Measurements from ENCODE around the gene RTKN.

The RTKN gene

GRCh38 chr2:74415762-74416395 is 25.9 kb downstream of the RTKN start:
- DNase-seq = peak; percentile 35

DNA sequence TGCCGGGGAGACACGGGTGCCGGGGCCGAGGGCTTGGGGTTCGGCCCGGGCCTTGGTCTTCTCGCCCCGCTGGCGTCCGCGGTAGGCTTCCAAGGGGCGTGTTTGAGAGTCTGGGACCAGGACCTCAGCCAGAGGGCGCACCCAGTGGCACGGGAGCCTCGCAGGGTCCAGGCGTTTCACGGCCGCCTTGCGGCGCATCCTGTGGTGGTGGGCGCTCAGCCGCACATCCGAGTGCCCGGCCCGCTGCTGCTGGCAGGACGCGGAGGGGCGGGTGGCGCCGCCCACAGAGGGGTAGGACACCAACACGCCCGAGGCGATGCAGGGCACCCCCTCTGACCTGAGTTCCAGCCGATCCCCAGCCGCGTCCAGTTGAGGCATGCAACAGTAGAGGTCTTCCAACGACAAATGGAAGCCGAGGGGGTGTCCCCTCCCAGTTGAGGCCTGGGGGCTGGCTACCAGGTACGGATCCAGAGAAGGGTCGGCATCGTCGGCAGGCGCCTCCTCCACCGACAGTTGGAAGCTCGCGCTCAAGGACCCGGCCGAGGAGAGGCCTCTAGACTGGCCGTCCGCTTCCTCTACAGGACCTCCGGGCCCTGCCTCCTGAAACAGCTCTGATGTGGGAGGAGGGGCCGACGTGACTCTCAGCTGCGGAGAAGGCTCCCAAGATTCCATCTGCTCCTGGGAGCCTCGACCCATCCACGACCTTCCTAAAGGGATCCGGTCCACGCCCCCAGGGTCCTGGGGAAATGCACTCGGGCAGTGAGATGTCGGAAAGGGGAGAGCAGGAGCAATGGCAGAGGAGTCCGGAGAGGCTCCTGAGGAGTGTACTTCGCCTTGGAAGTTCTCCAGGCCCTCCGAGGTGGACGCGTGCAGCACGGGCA is 26.6 kb downstream of the RTKN start:
- DNase-seq = peak; percentile 49

GRCh38 chr2:74414441-74414840 is 27.3 kb downstream of the RTKN start:
- DNase-seq = no peak

DNA sequence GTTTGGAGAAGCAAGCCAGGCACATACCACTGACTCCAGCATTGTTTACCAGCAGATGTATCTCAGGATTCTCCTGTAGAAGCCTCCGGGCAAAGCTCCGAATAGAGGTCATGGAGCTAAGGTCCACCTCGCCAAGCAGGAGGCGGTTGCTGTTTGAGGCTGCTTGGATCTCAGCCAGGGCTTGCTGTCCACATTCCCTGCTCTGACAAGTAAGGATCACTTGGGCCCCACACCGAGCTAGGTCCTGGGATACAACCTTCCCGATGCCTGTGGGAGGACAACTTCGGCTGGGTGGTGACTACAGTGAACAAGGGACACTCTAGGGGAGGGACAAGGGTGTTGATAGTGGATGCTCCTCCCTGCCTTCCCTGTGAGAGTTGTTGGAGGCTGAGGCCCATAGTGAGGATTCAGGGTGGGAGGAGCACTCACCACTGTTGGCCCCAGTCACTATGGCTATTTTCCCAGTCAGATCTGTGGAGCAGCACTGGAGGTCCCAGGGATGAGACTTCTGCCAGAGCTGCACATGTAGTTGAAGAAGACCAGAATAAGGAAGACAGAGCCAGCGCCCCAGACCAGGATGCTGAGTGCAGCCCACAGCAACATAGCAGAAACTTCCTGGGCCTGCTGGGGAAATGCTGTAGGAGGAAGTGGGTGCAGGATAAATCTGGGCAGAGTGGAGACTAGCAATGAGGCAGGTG is 28.6 kb downstream of the RTKN start:
- DNase-seq = no peak

GRCh38 chr2:74407682-74408081 is 34.1 kb downstream of the RTKN start:
- no peak for DNase-seq

DNA sequence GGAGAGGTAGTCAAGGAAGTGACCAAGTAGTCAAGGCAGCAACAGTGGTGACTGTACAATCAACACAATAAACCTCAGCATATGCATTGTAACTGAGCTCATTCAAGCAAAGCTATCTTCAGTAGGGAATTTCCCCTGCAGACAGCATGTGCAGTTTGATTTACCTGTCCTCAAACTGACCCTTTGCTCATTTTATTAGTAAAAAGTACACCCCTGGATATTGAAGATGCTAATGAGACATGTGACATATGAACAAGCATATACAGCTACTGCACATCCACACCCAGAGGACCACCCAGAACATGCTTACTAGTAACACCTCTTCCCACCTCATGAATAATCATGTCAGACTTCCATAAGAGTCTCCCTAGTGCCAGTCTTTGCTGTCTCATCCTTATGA is 35.7 kb downstream of the RTKN start:
- no peak for DNase-seq

GRCh38 chr2:74401891-74402290 is 39.8 kb downstream of the RTKN start:
- DNase-seq = no peak

GRCh38 chr2:74399785-74400184 is 42.0 kb downstream of the RTKN start:
- DNase-seq = no peak

DNA sequence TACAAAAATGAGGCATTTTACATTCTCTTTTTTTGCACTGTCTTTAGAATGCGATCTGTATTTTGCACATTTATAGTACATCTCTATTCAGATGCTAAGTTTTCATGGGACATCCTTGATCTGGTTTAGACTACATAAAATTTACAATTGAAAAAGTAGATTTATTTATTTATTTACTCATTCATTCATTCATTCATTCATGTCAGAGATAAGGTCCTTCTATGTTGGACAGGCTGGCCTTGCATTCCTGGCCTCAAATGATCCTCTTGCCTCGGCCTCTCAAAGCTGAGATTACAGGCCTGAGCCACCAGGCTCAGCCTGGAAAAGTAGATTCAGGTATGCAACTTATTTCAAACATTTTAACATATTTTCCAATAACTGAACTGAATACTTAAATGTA is 45.6 kb downstream of the RTKN start:
- DNase-seq = no peak

- DNase-seq = no peak
Measured at GRCh38 chr2:74393525-74393924, 48.2 kb downstream of the RTKN start.

DNA sequence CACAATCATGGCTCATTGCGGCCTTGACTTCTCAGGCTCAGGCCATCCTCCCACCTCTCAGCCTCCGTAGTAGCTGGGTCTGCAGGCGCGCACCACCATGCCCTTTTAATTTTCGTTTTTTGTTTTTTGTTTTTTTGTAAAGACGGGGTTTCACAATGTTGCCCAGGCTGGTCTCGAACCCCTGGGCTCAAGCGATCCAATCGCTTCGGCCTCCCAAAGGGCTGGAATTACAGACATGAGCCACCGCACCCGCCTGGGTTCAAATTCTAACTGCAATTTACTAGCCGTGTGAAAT is 49.3 kb downstream of the RTKN start:
- no peak for DNase-seq

- peak; percentile 97 for DNase-seq
Measured at GRCh38 chr2:74391580-74392448, 49.9 kb downstream of the RTKN start.

DNA sequence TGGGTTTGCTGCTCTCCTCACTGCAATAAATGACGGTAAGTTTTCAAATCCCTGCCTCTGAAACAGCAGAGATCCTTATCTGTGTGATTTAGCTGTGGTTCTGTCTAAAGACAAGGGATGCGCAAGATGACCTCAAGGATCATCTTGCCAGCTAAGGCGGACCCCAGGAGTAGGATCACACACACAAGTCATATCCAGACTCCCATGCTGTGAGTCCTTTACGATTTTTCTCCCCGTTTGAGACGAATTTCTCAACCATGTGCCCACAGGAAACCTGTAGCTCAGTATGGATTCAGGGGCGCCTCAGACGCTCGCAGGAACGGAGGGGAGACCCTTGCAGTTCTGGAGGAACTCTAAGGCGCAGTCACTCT is 50.5 kb downstream of the RTKN start:
- no peak for DNase-seq

DNA sequence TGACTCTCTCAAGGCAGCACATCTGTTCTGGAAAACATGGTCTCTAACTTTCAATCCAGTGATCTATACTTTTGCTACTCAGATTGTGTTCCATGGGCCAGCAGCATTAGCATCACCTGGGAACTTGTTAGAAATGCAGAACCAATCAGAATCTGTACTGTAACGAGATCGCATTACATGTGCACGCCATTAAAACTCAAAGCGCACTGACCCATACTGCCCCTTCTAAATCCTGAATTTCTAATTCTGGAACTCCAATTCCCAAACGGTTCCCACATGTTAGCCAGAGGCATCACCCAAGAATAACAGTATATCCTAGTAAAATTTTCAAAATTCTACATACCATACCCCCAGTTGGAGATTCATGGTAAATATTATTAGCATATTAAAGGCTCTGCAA is 51.1 kb downstream of the RTKN start:
- DNase-seq = no peak

GRCh38 chr2:74387346-74387745 is 54.4 kb downstream of the RTKN start:
- no peak for DNase-seq

DNA sequence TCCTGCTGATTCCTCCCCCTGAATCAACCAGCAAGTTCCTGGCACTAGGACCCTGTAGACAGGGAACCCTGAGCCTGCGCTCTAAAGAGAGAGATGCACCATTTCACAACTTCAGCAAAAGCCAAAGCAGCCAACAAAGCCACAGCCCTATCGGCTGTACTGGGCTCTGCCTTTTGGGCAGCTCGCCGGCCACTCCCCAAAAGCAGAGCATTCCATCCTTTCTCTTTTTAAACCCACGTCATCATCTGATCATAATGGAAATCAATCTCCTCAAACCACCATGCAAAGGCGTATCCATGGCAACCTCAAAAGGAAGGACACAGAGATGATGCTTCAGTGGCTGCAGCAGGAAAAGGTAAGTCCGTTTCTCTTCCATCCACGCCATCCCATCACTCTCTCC is 56.3 kb downstream of the RTKN start:
- DNase-seq = no peak

GRCh38 chr2:74384051-74384450 is 57.7 kb downstream of the RTKN start:
- DNase-seq = no peak

DNA sequence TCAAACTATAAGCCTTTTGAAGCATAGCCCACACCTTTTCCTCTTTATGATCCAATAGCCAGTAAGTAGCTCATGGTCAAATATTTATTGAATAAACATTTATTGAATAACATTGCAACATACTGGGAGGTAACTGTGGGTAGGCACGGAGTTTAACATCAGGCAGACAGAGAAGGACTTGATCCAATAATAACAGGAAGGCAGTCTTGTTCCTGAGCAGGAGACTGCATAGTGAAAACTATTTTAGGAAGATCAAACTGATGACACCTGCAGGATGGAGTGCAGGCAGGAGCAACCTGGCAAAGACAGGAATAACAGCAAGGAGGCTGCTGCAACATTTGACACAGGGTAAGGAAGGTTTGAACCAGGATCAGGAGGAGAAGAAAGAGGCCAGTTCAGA is 58.5 kb downstream of the RTKN start:
- DNase-seq = no peak

DNA sequence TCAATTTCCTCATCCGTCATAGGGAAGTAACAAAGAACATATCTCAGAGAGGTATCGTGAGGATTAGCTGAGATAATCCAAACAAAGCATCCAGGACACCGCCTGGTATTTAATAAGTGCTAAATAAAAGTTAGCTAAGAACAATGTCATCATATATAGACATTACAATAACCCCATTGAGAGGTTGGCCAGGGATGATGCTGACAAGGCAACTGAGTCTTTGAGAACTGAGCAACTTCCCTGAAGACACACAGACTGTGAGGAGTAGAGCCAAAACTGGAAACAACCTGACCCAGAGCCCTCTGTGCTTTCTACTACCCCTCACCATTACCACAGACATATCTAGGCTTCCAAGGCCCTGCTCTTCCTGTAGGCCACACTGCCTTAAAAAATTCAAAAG is 60.0 kb downstream of the RTKN start:
- no peak for DNase-seq

GRCh38 chr2:74379851-74380789 is 61.6 kb downstream of the RTKN start, which contains the start of gene DCTN1:
Gene DCTN1, minus strand, starts transcription at chr2:74380311. Its CDS starts 274 bp downstream, at chr2:74380037.
- peak; percentile 40 for DNase-seq

- no peak for DNase-seq
Measured at GRCh38 chr2:74378007-74378406, 63.7 kb downstream of the RTKN start.

DNA sequence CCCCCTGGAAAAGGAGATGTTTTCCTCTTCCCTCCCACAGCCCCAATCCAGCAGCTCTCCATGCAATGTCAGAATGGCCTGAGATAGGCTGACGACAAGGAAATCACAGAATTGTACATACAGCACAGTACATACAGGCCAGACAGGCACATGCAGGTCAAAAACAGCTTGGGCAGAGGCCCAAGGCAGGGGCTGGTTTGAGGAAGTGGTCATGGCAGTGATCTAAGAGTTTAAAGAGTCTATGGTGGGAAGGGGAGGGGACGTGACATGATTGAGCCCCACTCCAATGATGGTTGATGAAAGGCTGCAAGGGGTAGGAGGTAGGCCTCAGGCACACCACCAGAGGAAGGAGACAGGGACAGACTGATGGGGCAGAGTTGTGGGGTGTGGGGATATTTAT is 65.9 kb downstream of the RTKN start:
- DNase-seq = no peak
